Measurements from ENCODE around the gene PRKAR1A.

PRKAR1A gene

GRCh38 chr17:68463211-68464019 is 48.8 kb upstream of the PRKAR1A start:
- POLR2A ChIA-PET: no interaction called here
- Histone ChIP-seq H3K27ac (ENCODE audit: extremely low read depth, low read depth, low read length) (no peak overlapping the region), H3K4me3 (ENCODE audit: low read depth, low read length) (no peak overlapping the region), H3K4me1 (ENCODE audit: control insufficient read depth, insufficient read depth, low read length) (no peaks in the 10 kb centered on the region; the same call in 1 of the 2 replicates), H3K9me3 (ENCODE audit: control insufficient read depth, insufficient read depth, low read depth, low read length) (no peaks in the 10 kb centered on the region), H3K36me3 (ENCODE audit: control insufficient read depth in 2 of 2, insufficient read depth in 1 of 2, low read length in 2 of 2) (no peaks in the 10 kb centered on the region)
- TF ChIP-seq, protein P1, sequence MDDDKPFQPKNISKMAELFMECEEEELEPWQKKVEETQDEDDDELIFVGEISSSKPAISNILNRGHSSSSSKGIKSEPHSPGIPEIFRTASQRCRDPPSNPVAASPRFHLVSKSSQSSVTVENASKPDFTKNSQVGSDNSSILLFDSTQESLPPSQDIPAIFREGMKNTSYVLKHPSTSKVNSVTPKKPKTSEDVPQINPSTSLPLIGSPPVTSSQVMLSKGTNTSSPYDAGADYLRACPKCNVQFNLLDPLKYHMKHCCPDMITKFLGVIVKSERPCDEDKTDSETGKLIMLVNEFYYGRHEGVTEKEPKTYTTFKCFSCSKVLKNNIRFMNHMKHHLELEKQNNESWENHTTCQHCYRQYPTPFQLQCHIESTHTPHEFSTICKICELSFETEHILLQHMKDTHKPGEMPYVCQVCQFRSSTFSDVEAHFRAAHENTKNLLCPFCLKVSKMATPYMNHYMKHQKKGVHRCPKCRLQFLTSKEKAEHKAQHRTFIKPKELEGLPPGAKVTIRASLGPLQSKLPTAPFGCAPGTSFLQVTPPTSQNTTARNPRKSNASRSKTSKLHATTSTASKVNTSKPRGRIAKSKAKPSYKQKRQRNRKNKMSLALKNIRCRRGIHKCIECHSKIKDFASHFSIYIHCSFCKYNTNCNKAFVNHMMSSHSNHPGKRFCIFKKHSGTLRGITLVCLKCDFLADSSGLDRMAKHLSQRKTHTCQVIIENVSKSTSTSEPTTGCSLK (tag by site-specific recombination; IDR thresholded peaks at IDR 0.05): no peak
- TF ChIP-seq, protein P2, sequence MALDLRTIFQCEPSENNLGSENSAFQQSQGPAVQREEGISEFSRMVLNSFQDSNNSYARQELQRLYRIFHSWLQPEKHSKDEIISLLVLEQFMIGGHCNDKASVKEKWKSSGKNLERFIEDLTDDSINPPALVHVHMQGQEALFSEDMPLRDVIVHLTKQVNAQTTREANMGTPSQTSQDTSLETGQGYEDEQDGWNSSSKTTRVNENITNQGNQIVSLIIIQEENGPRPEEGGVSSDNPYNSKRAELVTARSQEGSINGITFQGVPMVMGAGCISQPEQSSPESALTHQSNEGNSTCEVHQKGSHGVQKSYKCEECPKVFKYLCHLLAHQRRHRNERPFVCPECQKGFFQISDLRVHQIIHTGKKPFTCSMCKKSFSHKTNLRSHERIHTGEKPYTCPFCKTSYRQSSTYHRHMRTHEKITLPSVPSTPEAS (tag by site-specific recombination; IDR thresholded peaks at IDR 0.05): no peak
- no peak for TF ChIP-seq ZNF404 (tag by site-specific recombination; IDR thresholded peaks at IDR 0.05)
- TF ChIP-seq REST (tag by site-specific recombination; IDR thresholded peaks at IDR 0.05): 0 out of 2 replicates have a peak, but pooled peaks have one; percentile 19
- TF ChIP-seq ZNF335 (tag by site-specific recombination; conservative IDR thresholded peaks at IDR 0.05): 0 out of 2 replicates have a peak, but pooled peaks have one; percentile 34
- no peak for TF ChIP-seq ZNF202 (tag by site-specific recombination; IDR thresholded peaks at IDR 0.05; ENCODE audit: borderline replicate concordance)
- no peak for TF ChIP-seq ZNF777 (tag by site-specific recombination; IDR thresholded peaks at IDR 0.05; ENCODE audit: borderline replicate concordance)
- no peak for TF ChIP-seq MZF1 (tag by site-specific recombination; IDR thresholded peaks at IDR 0.05; ENCODE audit: borderline replicate concordance)
- no peak for TF ChIP-seq ZNF2 (tag by site-specific recombination; IDR thresholded peaks at IDR 0.05)
- 0 out of 2 replicates have a peak, but pooled peaks have one; percentile 28 for TF ChIP-seq ZNF24 (tag by site-specific recombination; IDR thresholded peaks at IDR 0.05)
- no peak for TF ChIP-seq ZNF266 (tag by site-specific recombination; IDR thresholded peaks at IDR 0.05; ENCODE audit: low read depth)
- no peak for TF ChIP-seq IKZF3 (tag by site-specific recombination; IDR thresholded peaks at IDR 0.05)
- CTCF ChIA-PET: interaction anchor here (0.5 to 5.1 kb wide), 25 partner anchors 8 to 654 kb away, joined by 3 to 30 read pairs (median 3); no protein-coding TSS in a partner anchor

DNA sequence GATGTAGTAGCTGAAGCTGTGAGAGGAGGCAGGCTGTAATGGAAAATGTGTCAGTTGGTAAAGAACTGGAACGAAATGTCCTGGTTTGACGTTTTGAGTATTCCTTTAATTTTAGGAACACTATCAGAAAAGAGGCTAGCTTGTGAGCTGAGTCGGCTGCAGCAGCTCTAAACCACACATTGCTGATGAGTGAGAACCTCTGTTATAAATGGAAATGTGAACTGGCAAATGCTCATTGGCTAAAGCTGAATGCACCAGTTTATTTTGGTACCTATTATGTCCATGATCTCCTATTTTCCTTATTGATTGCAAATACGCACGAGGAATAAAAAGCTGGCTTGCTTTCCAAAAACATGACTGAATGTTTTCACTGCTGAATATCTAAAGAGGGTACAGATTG is 43.9 kb upstream of the PRKAR1A start:
- Histone ChIP-seq H3K36me3 (ENCODE audit: control insufficient read depth in 2 of 2, insufficient read depth in 1 of 2, low read length in 2 of 2) (no peaks in the 10 kb centered on the region), H3K27ac (ENCODE audit: extremely low read depth, low read depth, low read length) (no peak overlapping the region), H3K4me1 (ENCODE audit: control insufficient read depth, insufficient read depth, low read length) (no peaks in the 10 kb centered on the region), H3K9me3 (ENCODE audit: control insufficient read depth, insufficient read depth, low read depth, low read length) (no peaks in the 10 kb centered on the region), H3K4me3 (ENCODE audit: low read depth, low read length) (no peak overlapping the region)
- ChIA-PET CTCF (interaction anchor here (0.7 to 4.2 kb wide), 8 partner anchors 8 to 304 kb away, joined by 3 to 32 read pairs (median 8); partner anchors contain the start of gene WIPI1), POLR2A (interaction anchor here (0.5 to 1.3 kb wide), 2 partner anchors 10 to 18 kb away, joined by 4 to 5 read pairs; no protein-coding TSS in a partner anchor)
- TF ChIP-seq ZNF621 (tag by site-specific recombination; IDR thresholded peaks at IDR 0.05) (no peak), ZNF626 (tag by site-specific recombination; IDR thresholded peaks at IDR 0.05) (no peak), ZSCAN30 (tag by site-specific recombination; IDR thresholded peaks at IDR 0.05) (no peak), ZNF10 (tag by site-specific recombination; IDR thresholded peaks at IDR 0.05) (no peak), ZSCAN16 (tag by site-specific recombination; IDR thresholded peaks at IDR 0.05) (no peak), ZNF354C (tag by site-specific recombination; IDR thresholded peaks at IDR 0.05; ENCODE audit: borderline replicate concordance, low read depth) (no peak), ZNF138 (tag by site-specific recombination; IDR thresholded peaks at IDR 0.05; ENCODE audit: borderline replicate concordance) (no peak), ZNF670 (tag by site-specific recombination; IDR thresholded peaks at IDR 0.05; ENCODE audit: low read depth) (no peak), ZNF473 (tag by site-specific recombination; IDR thresholded peaks at IDR 0.05) (no peak), SCRT1 (tag by site-specific recombination; IDR thresholded peaks at IDR 0.05; ENCODE audit: borderline replicate concordance) (no peak), ZNF112 (tag by site-specific recombination; IDR thresholded peaks at IDR 0.05) (no peak), ZNF544 (tag by site-specific recombination; IDR thresholded peaks at IDR 0.05) (no peak), ZBTB7A (tag by site-specific recombination; IDR thresholded peaks at IDR 0.05; ENCODE audit: low read depth) (no peak), KLF17 (tag by site-specific recombination; IDR thresholded peaks at IDR 0.05) (no peak)

Data from HEK293 (cell line).